Endothelial cell of umbilical vein (primary cell): ENCODE results near the gene RBMS3. TPM values are rescaled to one million over a fixed set of nuclear protein-coding genes. Genes with fewer than 3 reads are reported as not detected.

ENCODE experiments used
- BruUV-seq: library from RNA; stranded (reverse); fragments of 400-500 nt; replicated peaks from 2 replicates; lab custom pipeline; 2021; lab: Mats Ljungman, UMichigan
- CTCF ChIA-PET: fragments of 300-600, 350-600 bp; sonication (Branson Sonifier 250); formaldehyde crosslinking; loops from one replicate; lab custom pipeline; 2021; ENCODE audit warnings: antibody characterized with exemption, inconsistent platforms; lab: Charles Lee
- POLR2A ChIA-PET: fragments of 300-600, 350-600 bp; sonication (Branson Sonifier 250); formaldehyde crosslinking; loops from one replicate; lab custom pipeline; 2021; ENCODE audit warnings: antibody characterized with exemption, inconsistent platforms; lab: Charles Lee
- DNase-seq: peaks from one replicate; pipeline ENCODE4 v3.0.0-alpha.2; 2011; ENCODE audit warnings: low read depth, low spot score
- FAIRE-seq: peaks from 2 replicates; lab custom pipeline; 2011; peaks lifted over from hg19 to GRCh38; lab: Jason Lieb, UNC
- H2AFZ ChIP-seq: 2 replicates; pipeline ENCODE4 v1.6.0; 2012; ENCODE audit warnings: low read depth, low read length, control low read depth, inconsistent platforms
- H3K27ac ChIP-seq: 2 replicates; pipeline ENCODE4 v1.5.1; 2011; ENCODE audit warnings: low read depth, mild to moderate bottlenecking, control low read depth, low read length, moderate library complexity; ENCODE audit not compliant: insufficient read depth
- H3K27me3 ChIP-seq, 2 experiments: 2 replicates each; pipeline versions ENCODE4 v1.6.0 to v1.6.1; 2011; ENCODE audit warnings: low read length in 2 of 2, mixed read lengths in 1 of 2; ENCODE audit not compliant: control insufficient read depth in 2 of 2, insufficient read depth in 2 of 2
- H3K36me3 ChIP-seq, 2 experiments: 2 replicates in 1 of 2; 3 replicates in 1 of 2; pipeline ENCODE4 v1.5.1; 2011; ENCODE audit warnings: low read length in 2 of 2, mild to moderate bottlenecking in 1 of 2, moderate library complexity in 1 of 2; ENCODE audit not compliant: control insufficient read depth in 2 of 2, insufficient read depth in 2 of 2; ENCODE audit errors: extremely low read depth in 1 of 2
- H3K4me1 ChIP-seq: 3 replicates; pipeline ENCODE4 v1.5.1; 2011; ENCODE audit warnings: mild to moderate bottlenecking, low read length; ENCODE audit not compliant: control insufficient read depth, insufficient read depth; ENCODE audit errors: extremely low read depth
- H3K4me2 ChIP-seq: 2 replicates; pipeline ENCODE4 v1.6.1; 2011; ENCODE audit warnings: low read length, control low read depth, mixed read lengths; ENCODE audit not compliant: insufficient read depth
- H3K4me3 ChIP-seq, 3 experiments: fragments of 200-600 bp in 1 of 3; sonication (generic), shearing (Covaris generic) in 1 of 3; replicated peaks in 1 of 3; 2 replicates each; pipeline ENCODE4 v1.5.1; 2011 to 2016; ENCODE audit warnings: control low read depth in 3 of 3, low read length in 3 of 3, mild to moderate bottlenecking in 2 of 3, inconsistent platforms in 1 of 3, low read depth in 1 of 3, moderate library complexity in 1 of 3; ENCODE audit not compliant: insufficient read depth in 1 of 3
- H3K79me2 ChIP-seq: 2 replicates; pipeline ENCODE4 v1.6.0; 2012; ENCODE audit warnings: low read length, inconsistent platforms; ENCODE audit not compliant: control insufficient read depth, insufficient read depth
- H3K9ac ChIP-seq: replicated peaks from 2 replicates; pipeline ENCODE3; 2011; ENCODE audit warnings: low read length, control low read depth; ENCODE audit not compliant: insufficient read depth; ENCODE audit errors: extremely low read depth
- H3K9me1 ChIP-seq: replicated peaks from 3 replicates; pipeline ENCODE4 v1.6.0; 2011; ENCODE audit warnings: mild to moderate bottlenecking, low read length; ENCODE audit not compliant: control insufficient read depth, insufficient read depth; ENCODE audit errors: extremely low read depth
- H3K9me3 ChIP-seq: replicated peaks from 2 replicates; pipeline ENCODE4 v1.5.1; 2012; ENCODE audit warnings: low read length, inconsistent platforms; ENCODE audit not compliant: control insufficient read depth, insufficient read depth
- H4K20me1 ChIP-seq: replicated peaks from 2 replicates; pipeline ENCODE3; 2011; ENCODE audit warnings: mild to moderate bottlenecking, low read length; ENCODE audit not compliant: control insufficient read depth, insufficient read depth; ENCODE audit errors: extremely low read depth
- EZH2 ChIP-seq: IDR thresholded peaks from 2 replicates; pipeline ENCODE4 v1.6.1; 2012; ENCODE audit warnings: borderline replicate concordance, low read depth, mild to moderate bottlenecking, moderate library complexity, low read length, inconsistent platforms; ENCODE audit not compliant: severe bottlenecking
- FOS ChIP-seq: IDR thresholded peaks from 2 replicates; pipeline ENCODE4 v1.6.1; 2011; ENCODE audit warnings: mild to moderate bottlenecking, low read length, moderate library complexity, borderline replicate concordance; ENCODE audit not compliant: insufficient read depth
- GATA2 ChIP-seq: IDR thresholded peaks from 2 replicates; pipeline ENCODE4 v1.7.0; 2011; ENCODE audit warnings: low read depth, mild to moderate bottlenecking, moderate library complexity, mixed read lengths, low read length; ENCODE audit not compliant: insufficient read length, insufficient read depth
- JUN ChIP-seq: IDR thresholded peaks from 2 replicates; pipeline ENCODE4 v1.6.1; 2011; ENCODE audit warnings: borderline replicate concordance, low read depth; ENCODE audit not compliant: insufficient read length, insufficient read depth
- MAX ChIP-seq: IDR thresholded peaks from 2 replicates; pipeline ENCODE4 v1.6.1; 2011; ENCODE audit not compliant: insufficient read depth, insufficient read length
- MYC ChIP-seq: IDR thresholded peaks from one replicate; pipeline ENCODE4 v1.6.1; 2011; ENCODE audit warnings: mild to moderate bottlenecking, low read depth, low read length
- POLR2A ChIP-seq: IDR thresholded peaks from 2 replicates; pipeline ENCODE4 v1.6.1; 2012; ENCODE audit warnings: low read depth, mild to moderate bottlenecking, control low read depth, low read length
- POLR2AphosphoS5 ChIP-seq: IDR thresholded peaks from 2 replicates; pipeline ENCODE4 v1.6.1; 2012; ENCODE audit warnings: low read depth, mild to moderate bottlenecking, control low read depth, low read length, moderate library complexity; ENCODE audit not compliant: insufficient read depth
- dilution Hi-C: fragments of 300-500 bp; cut with MboI; formaldehyde crosslinking; loops from one replicate; pipeline ENCODE4 v1.15.0; 2019; ENCODE audit warnings: low sequenced_read_pairs; ENCODE audit not compliant: extremely low pct_ligation_motif_present
- intact Hi-C: fragments of 100-400 bp; cut with micrococcal nuclease; formaldehyde crosslinking; loops from one replicate; pipeline ENCODE4 v1.10.0; 2022
- polyA plus RNA-seq, 4 experiments: library from polyadenylated mRNA; depleted of rRNA in 3 of 4; stranded (reverse) in 3 of 4; unstranded in 1 of 4; fragments of >200 nt; gene quantifications; 2 replicates each; pipeline versions ENCODE4 v1.2.1 to v1.2.3, GENCODE V29; 2011 to 2012; ENCODE audit warnings: missing spikeins in 1 of 4
- total RNA-seq: library from RNA; stranded (reverse); gene quantifications from 2 replicates; pipeline ENCODE4 v1.2.3, GENCODE V29; 2021
- TF ChIP-seq, protein P1 (sequence below), 2 donors: IDR thresholded peaks; 1 replicate in 1 of 2; 2 replicates in 1 of 2; pipeline ENCODE4 v1.5.1; 2011; ENCODE audit warnings: low read length in 2 of 2, mild to moderate bottlenecking in 2 of 2, moderate library complexity in 2 of 2, control low read depth in 1 of 2, inconsistent platforms in 1 of 2, low read depth in 1 of 2; ENCODE audit not compliant: insufficient read depth in 1 of 2; ENCODE audit errors: extremely low read depth in 1 of 2

The RBMS3 gene
- total and polyA plus RNA-seq, 2 donors (not counting 3 experiments of a cell fraction or from before 2014, with no cell fraction given) = 13.6 to 42.3 TPM

DNA sequence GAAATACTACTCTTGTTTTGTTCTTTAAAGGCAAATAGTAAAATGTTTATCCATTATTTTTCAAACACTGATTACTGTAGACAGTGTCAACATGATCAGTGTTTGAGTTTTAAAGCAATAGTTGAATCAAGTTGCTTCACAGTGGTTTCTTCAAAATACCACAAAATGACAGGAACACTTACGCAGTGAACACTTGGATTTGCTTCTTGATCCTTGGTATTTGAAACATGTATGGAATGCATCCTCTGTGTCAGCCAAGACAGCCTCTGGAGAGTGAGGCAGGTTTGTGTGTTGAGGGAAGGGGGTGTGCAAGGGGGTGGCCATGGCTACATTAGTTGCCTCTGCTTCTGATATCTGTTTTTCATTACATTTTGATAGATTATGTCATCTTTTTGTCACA is 413.0 kb downstream of the RBMS3 start:
- dilution Hi-C loops = no loop called here
- Histone ChIP-seq H3K36me3 (no peaks in the 10 kb centered on the region), H3K9me3 (no peaks in the 10 kb centered on the region), H3K4me2 (peak overlapping the region; percentile 78), H3K27me3 (no peaks in the 10 kb centered on the region), H3K79me2 (no peaks in the 10 kb centered on the region), H4K20me1 (no peaks in the 10 kb centered on the region), H3K9me1 (no peaks in the 10 kb centered on the region), H3K9ac (peak overlapping the region; percentile 86), H3K27ac (peak overlapping the region; percentile 98), H3K4me3 (no peak overlapping the region), H2AFZ (peak overlapping the region; percentile 11), H3K4me1 (peaks cover 34% of the 10 kb centered on the region)
- intact Hi-C loops = loop anchor here (1.0 to 5.0 kb wide), 11 partner anchors 11 to 778 kb away; no protein-coding TSS in a partner anchor
- peak; percentile 38 for TF ChIP-seq JUN
- peak; percentile 52 for TF ChIP-seq POLR2AphosphoS5
- TF ChIP-seq FOS = no peak
- FAIRE-seq = peak; percentile 87
- ChIA-PET POLR2A (interaction anchor here (0.6 kb wide), 1 partner anchor 95 kb away, joined by 3 read pairs; no protein-coding TSS in a partner anchor), CTCF (interaction anchor here (0.9 to 1.0 kb wide), 2 partner anchors 10 to 63 kb away, joined by 3 read pairs; no protein-coding TSS in a partner anchor)
- BruUV-seq = no TSS peak
- peak; percentile 78 for DNase-seq

- CTCF ChIA-PET = interaction anchor here (0.5 to 1.4 kb wide), 7 partner anchors 11 to 777 kb away, joined by 3 to 6 read pairs (median 4); partner anchors contain the start of gene RBMS3
- peak overlapping the region; percentile 11 for H2AFZ ChIP-seq
- intact Hi-C loops (loop anchor here (1.0 to 5.0 kb wide), 11 partner anchors 11 to 778 kb away; no protein-coding TSS in a partner anchor), dilution Hi-C loops (no loop called here)
- no peaks in the 10 kb centered on the region for H3K9me1 ChIP-seq
- no peaks in the 10 kb centered on the region for H3K9me3 ChIP-seq
- TF ChIP-seq POLR2AphosphoS5 (no peak), GATA2 (no peak), MYC (no peak), POLR2A (no peak), EZH2 (no peak), FOS (no peak), MAX (no peak), JUN (no peak)
- TF ChIP-seq, protein P1, sequence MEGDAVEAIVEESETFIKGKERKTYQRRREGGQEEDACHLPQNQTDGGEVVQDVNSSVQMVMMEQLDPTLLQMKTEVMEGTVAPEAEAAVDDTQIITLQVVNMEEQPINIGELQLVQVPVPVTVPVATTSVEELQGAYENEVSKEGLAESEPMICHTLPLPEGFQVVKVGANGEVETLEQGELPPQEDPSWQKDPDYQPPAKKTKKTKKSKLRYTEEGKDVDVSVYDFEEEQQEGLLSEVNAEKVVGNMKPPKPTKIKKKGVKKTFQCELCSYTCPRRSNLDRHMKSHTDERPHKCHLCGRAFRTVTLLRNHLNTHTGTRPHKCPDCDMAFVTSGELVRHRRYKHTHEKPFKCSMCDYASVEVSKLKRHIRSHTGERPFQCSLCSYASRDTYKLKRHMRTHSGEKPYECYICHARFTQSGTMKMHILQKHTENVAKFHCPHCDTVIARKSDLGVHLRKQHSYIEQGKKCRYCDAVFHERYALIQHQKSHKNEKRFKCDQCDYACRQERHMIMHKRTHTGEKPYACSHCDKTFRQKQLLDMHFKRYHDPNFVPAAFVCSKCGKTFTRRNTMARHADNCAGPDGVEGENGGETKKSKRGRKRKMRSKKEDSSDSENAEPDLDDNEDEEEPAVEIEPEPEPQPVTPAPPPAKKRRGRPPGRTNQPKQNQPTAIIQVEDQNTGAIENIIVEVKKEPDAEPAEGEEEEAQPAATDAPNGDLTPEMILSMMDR (IDR thresholded peaks at IDR 0.05; ENCODE audit: extremely low read depth in 1 of 2, insufficient read depth in 1 of 2, low read depth in 1 of 2, low read length in 2 of 2) = no peak
- peaks cover 34% of the 10 kb centered on the region for H3K4me1 ChIP-seq
- FAIRE-seq (no peak), DNase-seq (no peak)
- peak overlapping the region; percentile 78 for H3K4me2 ChIP-seq
- no peak overlapping the region for H3K4me3 ChIP-seq
- POLR2A ChIA-PET = interaction anchor here (0.6 to 0.8 kb wide), 2 partner anchors 69 to 95 kb away, joined by 3 to 5 read pairs; no protein-coding TSS in a partner anchor
- no peaks in the 10 kb centered on the region for H3K36me3 ChIP-seq
- H3K9ac ChIP-seq = peak overlapping the region; percentile 86
- BruUV-seq = no TSS peak
- no peaks in the 10 kb centered on the region for H3K27me3 ChIP-seq
- no peaks in the 10 kb centered on the region for H3K79me2 ChIP-seq
- H4K20me1 ChIP-seq = no peaks in the 10 kb centered on the region
- H3K27ac ChIP-seq = peak overlapping the region; percentile 98
Observed at GRCh38 chr3:29694331-29694730, 413.5 kb downstream of the RBMS3 start.
